HCT116 (cell line): Measurements from ENCODE around the gene CCNB2. TPM values are rescaled to one million over a fixed set of nuclear protein-coding genes. Genes with fewer than 3 reads are reported as not detected.

Source experiments
- ATAC-seq: fragments of 200-7000 bp; cut with Tn5 transposase; 2 replicates; pipeline ENCODE4 v1.9.1; 2020; ENCODE audit warnings: mild to moderate bottlenecking, moderate library complexity
- BruUV-seq: library from RNA; stranded (reverse); fragments of 400-500 nt; replicated peaks from 2 replicates; lab custom pipeline; 2021; lab: Mats Ljungman, UMichigan
- CTCF ChIA-PET: fragments of 300-600 bp; sonication (Branson Sonifier 250); formaldehyde crosslinking; loops from one replicate; lab custom pipeline; 2021; ENCODE audit warnings: antibody characterized with exemption; lab: Charles Lee
- POLR2A ChIA-PET: fragments of 300-600, 350-600 bp; sonication (Branson Sonifier 250); formaldehyde crosslinking; loops from one replicate; lab custom pipeline; 2021; ENCODE audit warnings: antibody characterized with exemption; lab: Charles Lee
- RAD21 ChIA-PET, 2 experiments: fragments of 300-600 bp; sonication (Branson Sonifier 250); formaldehyde crosslinking; loops; one replicate each; lab custom pipeline; 2023; ENCODE audit warnings: low total read pairs in 2 of 2; ENCODE audit not compliant: uncharacterized antibody in 2 of 2, unreplicated experiment in 2 of 2, low non-redundant PET in 1 of 2; lab: Charles Lee
- DNase-seq: peaks from one replicate; pipeline ENCODE4 v3.0.0-alpha.2; 2010; ENCODE audit warnings: low read depth, low spot score
- H2AFZ ChIP-seq: fragments of 200-600 bp; shearing (Covaris generic), sonication (generic); 2 replicates; pipeline ENCODE4 v1.6.1; 2017; ENCODE audit warnings: low read depth, mixed run types, mixed read lengths, antibody characterized with exemption, low read length; ENCODE audit not compliant: poor library complexity, severe bottlenecking
- H3K27ac ChIP-seq: 2 replicates; pipeline ENCODE4 v1.5.1; 2012; ENCODE audit warnings: low read depth, low read length
- H3K27me3 ChIP-seq: fragments of 200-600 bp; sonication (generic); 2 replicates; pipeline ENCODE4 v1.6.1; 2016; ENCODE audit warnings: mixed run types, low read length, mixed read lengths; ENCODE audit not compliant: insufficient read depth
- H3K36me3 ChIP-seq, 2 experiments: fragments of 200-500 bp in 1 of 2; fragments of 200-600 bp in 1 of 2; sonication (Bioruptor generic) in 1 of 2; sonication (generic) in 1 of 2; 2 replicates each; pipeline versions ENCODE4 v1.5.1 to v1.6.1; 2014 to 2016; ENCODE audit warnings: low read length in 2 of 2, inconsistent platforms in 1 of 2, mixed read lengths in 1 of 2, mixed run types in 1 of 2; ENCODE audit not compliant: insufficient read depth in 2 of 2, control insufficient read depth in 1 of 2
- H3K4me1 ChIP-seq, 2 experiments: fragments of 200-600 bp in 1 of 2; sonication (generic) in 1 of 2; 2 replicates each; pipeline versions ENCODE4 v1.5.1 to v1.6.1; 2012 to 2017; ENCODE audit warnings: low read length in 2 of 2, inconsistent platforms in 1 of 2, mild to moderate bottlenecking in 1 of 2, mixed read lengths in 1 of 2, mixed run types in 1 of 2, moderate library complexity in 1 of 2; ENCODE audit not compliant: insufficient read depth in 2 of 2, control insufficient read depth in 1 of 2
- H3K4me2 ChIP-seq: fragments of 200-600 bp; sonication (generic); 2 replicates; pipeline ENCODE4 v1.6.1; 2017; ENCODE audit warnings: mixed run types, low read length, mixed read lengths
- H3K4me3 ChIP-seq, 2 experiments: fragments of 200-600 bp in 1 of 2; sonication (generic) in 1 of 2; replicated peaks in 1 of 2; 2 replicates each; pipeline ENCODE4 v1.5.1; 2011 to 2016; ENCODE audit warnings: low read length in 2 of 2, control low read depth in 1 of 2, low read depth in 1 of 2, mild to moderate bottlenecking in 1 of 2, mixed read lengths in 1 of 2, mixed run types in 1 of 2
- H3K79me2 ChIP-seq: fragments of 200-600 bp; sonication (generic); 2 replicates; pipeline ENCODE4 v1.6.1; 2017; ENCODE audit warnings: mild to moderate bottlenecking, mixed run types, low read length, moderate library complexity, mixed read lengths; ENCODE audit not compliant: insufficient read depth
- H3K9ac ChIP-seq: fragments of 200-600 bp; sonication (generic); 2 replicates; pipeline ENCODE4 v1.6.1; 2016; ENCODE audit warnings: low read length, mixed read lengths
- H3K9me2 ChIP-seq: fragments of 200-600 bp; sonication (generic), shearing (Covaris generic); 2 replicates; pipeline ENCODE4 v1.6.1; 2017; ENCODE audit warnings: mixed run types, mild to moderate bottlenecking, moderate library complexity; ENCODE audit not compliant: insufficient read depth
- H3K9me3 ChIP-seq, 2 experiments: fragments of 200-500 bp in 1 of 2; fragments of 200-600 bp in 1 of 2; sonication (Bioruptor generic) in 1 of 2; sonication (generic) in 1 of 2; 2 replicates each; pipeline ENCODE4 v1.6.1; 2014 to 2017; ENCODE audit warnings: low read length in 2 of 2, mixed read lengths in 2 of 2, inconsistent platforms in 1 of 2, low read depth in 1 of 2, mild to moderate bottlenecking in 1 of 2, mixed run types in 1 of 2, moderate library complexity in 1 of 2; ENCODE audit not compliant: control insufficient read depth in 1 of 2, insufficient read depth in 1 of 2
- H4K20me1 ChIP-seq: fragments of 200-600 bp; sonication (generic), shearing (Covaris generic); 2 replicates; pipeline ENCODE4 v1.6.1; 2017; ENCODE audit warnings: mixed run types, mild to moderate bottlenecking, moderate library complexity; ENCODE audit not compliant: insufficient read depth
- ATF3 ChIP-seq: IDR thresholded peaks from 2 replicates; pipeline ENCODE4 v1.6.1; 2012
- CEBPB ChIP-seq: IDR thresholded peaks from 2 replicates; pipeline ENCODE4 v1.6.1; 2012; ENCODE audit warnings: low read depth
- FOSL1 ChIP-seq: IDR thresholded peaks from 2 replicates; pipeline ENCODE4 v1.6.1; 2012; ENCODE audit warnings: low read depth
- POLR2AphosphoS5 ChIP-seq: IDR thresholded peaks from 2 replicates; pipeline ENCODE4 v1.6.1; 2011; ENCODE audit warnings: mild to moderate bottlenecking, low read depth, low read length, moderate library complexity
- REST ChIP-seq: IDR thresholded peaks from 2 replicates; pipeline ENCODE4 v1.6.1; 2012; ENCODE audit warnings: low read depth
- SIN3A ChIP-seq: IDR thresholded peaks from 2 replicates; pipeline ENCODE4 v1.6.1; 2012; ENCODE audit warnings: low read depth
- ZBTB33 ChIP-seq: IDR thresholded peaks from 2 replicates; pipeline ENCODE4 v1.6.1; 2011; ENCODE audit warnings: mild to moderate bottlenecking, low read length, moderate library complexity; ENCODE audit not compliant: insufficient replicate concordance; ENCODE audit errors: extremely low read depth
- intact Hi-C: fragments of 100-400 bp; cut with micrococcal nuclease; formaldehyde crosslinking; loops from 2 replicates; pipeline ENCODE4 v1.10.0; 2022
- total RNA-seq: library from RNA; stranded (reverse); gene quantifications from one replicate; pipeline ENCODE4 v1.2.1, GENCODE V29; 2021; ENCODE audit not compliant: unreplicated experiment

CCNB2 gene
- total RNA-seq, 1 experiment from 2014 or later: 88.7 TPM

GRCh38 chr15:59170295-59171066 lies 65.5 kb downstream of the CCNB2 start (continued):
- TF ChIP-seq REST: no peak
- TF ChIP-seq SIN3A: no peak
- no peak for TF ChIP-seq CEBPB
- TF ChIP-seq ATF3: no peak

GRCh38 chr15:59171067-59171397 lies 66.1 kb downstream of the CCNB2 start:
- no peaks in the 10 kb centered on the region for H3K79me2 ChIP-seq
- H3K9ac ChIP-seq: no peak overlapping the region
- ChIA-PET CTCF (interaction anchor here (2.2 kb wide), 1 partner anchor 358 kb away, joined by 7 read pairs; no protein-coding TSS in a partner anchor), RAD21 (no interaction called here), POLR2A (interaction anchor here (0.9 kb wide), 1 partner anchor 202 kb away, joined by 3 read pairs; the partner anchor contains the start of gene MYO1E)
- DNase-seq (no peak), ATAC-seq (no peak)
- H3K4me2 ChIP-seq: no peak overlapping the region
- H3K9me2 ChIP-seq: no peaks in the 10 kb centered on the region
- no TSS peak for BruUV-seq
- intact Hi-C loops: loop anchor here (10.0 kb wide), 1 partner anchor 204 kb away; the partner anchor contains the start of gene MYO1E
- no peak for TF ChIP-seq ZBTB33
- no peak for TF ChIP-seq POLR2AphosphoS5
- TF ChIP-seq FOSL1: no peak
- peaks cover 10 to 18% of the 10 kb centered on the region in 2 experiments; a peak in 2 of 4 replicates for H3K36me3 ChIP-seq
- no peaks in the 10 kb centered on the region for H4K20me1 ChIP-seq
- no peaks in the 10 kb centered on the region for H3K27me3 ChIP-seq
- H3K4me3 ChIP-seq: no peak overlapping the region
- no peaks in the 10 kb centered on the region for H3K9me3 ChIP-seq
- H2AFZ ChIP-seq: no peak overlapping the region
- peaks cover 21 to 41% of the 10 kb centered on the region in 2 experiments for H3K4me1 ChIP-seq
- no peak overlapping the region for H3K27ac ChIP-seq
